GM12872 (cell line): ENCODE data around the gene ADARB2.

Experiments used
- TF ChIP-seq, protein P1 (sequence below): IDR thresholded peaks from 3 replicates; pipeline ENCODE4 v1.5.1; 2011; ENCODE audit warnings: low read depth, mild to moderate bottlenecking, low read length, moderate library complexity; ENCODE audit not compliant: insufficient read depth

ADARB2 gene

GRCh38 chr10:1320739-1321320 lies 416.5 kb downstream of the ADARB2 start:
- TF ChIP-seq, protein P1, sequence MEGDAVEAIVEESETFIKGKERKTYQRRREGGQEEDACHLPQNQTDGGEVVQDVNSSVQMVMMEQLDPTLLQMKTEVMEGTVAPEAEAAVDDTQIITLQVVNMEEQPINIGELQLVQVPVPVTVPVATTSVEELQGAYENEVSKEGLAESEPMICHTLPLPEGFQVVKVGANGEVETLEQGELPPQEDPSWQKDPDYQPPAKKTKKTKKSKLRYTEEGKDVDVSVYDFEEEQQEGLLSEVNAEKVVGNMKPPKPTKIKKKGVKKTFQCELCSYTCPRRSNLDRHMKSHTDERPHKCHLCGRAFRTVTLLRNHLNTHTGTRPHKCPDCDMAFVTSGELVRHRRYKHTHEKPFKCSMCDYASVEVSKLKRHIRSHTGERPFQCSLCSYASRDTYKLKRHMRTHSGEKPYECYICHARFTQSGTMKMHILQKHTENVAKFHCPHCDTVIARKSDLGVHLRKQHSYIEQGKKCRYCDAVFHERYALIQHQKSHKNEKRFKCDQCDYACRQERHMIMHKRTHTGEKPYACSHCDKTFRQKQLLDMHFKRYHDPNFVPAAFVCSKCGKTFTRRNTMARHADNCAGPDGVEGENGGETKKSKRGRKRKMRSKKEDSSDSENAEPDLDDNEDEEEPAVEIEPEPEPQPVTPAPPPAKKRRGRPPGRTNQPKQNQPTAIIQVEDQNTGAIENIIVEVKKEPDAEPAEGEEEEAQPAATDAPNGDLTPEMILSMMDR: no peak

DNA sequence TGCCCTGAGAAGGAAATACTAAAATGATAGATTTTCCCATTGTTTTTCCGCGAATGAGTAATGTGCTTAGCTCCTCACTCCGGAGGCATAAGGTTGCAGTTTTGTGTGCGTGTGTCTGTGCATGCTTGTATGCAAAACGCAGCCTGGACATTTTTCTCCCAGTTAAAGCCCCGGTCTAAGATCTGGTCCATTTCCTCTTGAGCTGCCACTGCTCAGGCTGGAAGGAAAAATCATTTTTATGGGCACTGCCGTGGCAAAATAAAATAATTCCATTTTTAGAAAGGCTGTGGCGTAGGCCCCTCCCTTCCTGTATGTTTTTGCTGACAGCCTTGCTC lies 420.5 kb downstream of the ADARB2 start:
- TF ChIP-seq, protein P1: no peak

GRCh38 chr10:1316121-1316808 lies 421.1 kb downstream of the ADARB2 start:
- TF ChIP-seq, protein P1: no peak

GRCh38 chr10:1315178-1315577 lies 422.1 kb downstream of the ADARB2 start:
- TF ChIP-seq, protein P1: no peak

GRCh38 chr10:1311726-1312125 lies 425.6 kb downstream of the ADARB2 start:
- TF ChIP-seq, protein P1: no peak

GRCh38 chr10:1310271-1310789 lies 427.0 kb downstream of the ADARB2 start:
- TF ChIP-seq, protein P1: no peak

DNA sequence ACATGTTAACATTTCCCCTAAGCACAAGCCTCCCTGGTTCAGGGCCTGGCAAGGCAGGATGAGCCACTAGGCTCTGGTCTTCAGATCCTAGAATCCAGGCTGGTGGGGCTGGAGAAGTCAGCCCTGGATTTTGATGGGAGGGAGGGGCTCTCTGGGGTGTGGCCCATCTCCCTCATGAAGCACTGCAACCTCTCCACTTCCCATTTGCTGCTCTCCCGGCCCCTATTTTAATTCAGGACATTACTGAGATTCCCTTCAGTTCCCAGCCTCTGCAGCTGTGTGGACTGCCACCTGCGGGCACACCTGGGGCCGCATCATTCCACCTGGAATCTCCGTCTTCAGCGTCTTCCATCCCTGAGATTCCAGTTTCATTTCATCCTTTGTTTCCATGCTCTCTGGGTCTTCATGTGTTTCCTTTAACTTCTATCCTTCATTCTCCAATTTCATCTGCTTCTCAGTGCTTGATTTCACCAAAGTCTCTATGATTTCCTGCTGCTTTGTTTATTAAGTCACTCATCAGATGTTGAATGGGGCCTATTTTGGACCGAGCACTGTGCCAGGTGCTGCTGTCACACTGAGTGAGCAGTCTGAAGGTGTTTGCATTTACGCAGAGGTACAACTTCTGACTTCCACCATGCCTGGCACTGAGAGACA lies 427.6 kb downstream of the ADARB2 start:
- TF ChIP-seq, protein P1: no peak
